PFSK-1 (cell line): ENCODE results near the gene STOML2.

Source experiments
- FOXP2 ChIP-seq: optimal IDR thresholded peaks from 2 replicates; pipeline ENCODE3; 2011; ENCODE audit warnings: borderline replicate concordance, control low read depth, inconsistent platforms; ENCODE audit not compliant: insufficient read depth; ENCODE audit errors: extremely low read length, extremely low read depth
- POLR2AphosphoS5 ChIP-seq: IDR thresholded peaks from 2 replicates; pipeline ENCODE4 v1.6.1; 2012; ENCODE audit warnings: low read depth, mild to moderate bottlenecking, control low read depth, low read length, moderate library complexity
- REST ChIP-seq, 2 experiments: IDR thresholded peaks; 2 replicates each; pipeline versions ENCODE4 v1.6.1 to v1.8.0; 2011 to 2012; ENCODE audit warnings: low read depth in 2 of 2, low read length in 2 of 2, control low read depth in 1 of 2, inconsistent platforms in 1 of 2, mild to moderate bottlenecking in 1 of 2, moderate library complexity in 1 of 2; ENCODE audit not compliant: insufficient read depth in 1 of 2
- SIN3A ChIP-seq: IDR thresholded peaks from 2 replicates; pipeline ENCODE4 v1.6.1; 2012; ENCODE audit warnings: mild to moderate bottlenecking, low read length, moderate library complexity, borderline replicate concordance; ENCODE audit not compliant: insufficient read depth
- TAF1 ChIP-seq: IDR thresholded peaks from 2 replicates; pipeline ENCODE4 v1.6.1; 2012; ENCODE audit warnings: low read length, control low read depth, borderline replicate concordance; ENCODE audit not compliant: insufficient read depth

Gene STOML2

GRCh38 chr9:35060548-35061207, 42.3 kb downstream of the STOML2 start:
- TF ChIP-seq FOXP2, result no peak
- no peak for TF ChIP-seq TAF1
- TF ChIP-seq POLR2AphosphoS5, result no peak
- TF ChIP-seq SIN3A, result no peak
- TF ChIP-seq REST (IDR thresholded peaks at IDR 0.05; ENCODE audit: insufficient read depth in 1 of 2, low read depth in 2 of 2, low read length in 2 of 2), result no peak

- TF ChIP-seq FOXP2 (no peak), TAF1 (no peak), REST (IDR thresholded peaks at IDR 0.05; ENCODE audit: insufficient read depth in 1 of 2, low read depth in 2 of 2, low read length in 2 of 2) (no peak), SIN3A (no peak), POLR2AphosphoS5 (no peak)
Observed at GRCh38 chr9:35059438-35059837, 43.5 kb downstream of the STOML2 start.

- TF ChIP-seq SIN3A (no peak), REST (IDR thresholded peaks at IDR 0.05; ENCODE audit: insufficient read depth in 1 of 2, low read depth in 2 of 2, low read length in 2 of 2) (no peak), POLR2AphosphoS5 (no peak), FOXP2 (no peak)
Observed at GRCh38 chr9:35057271-35057620, 45.7 kb downstream of the STOML2 start.

- TF ChIP-seq TAF1, result no peak
- TF ChIP-seq FOXP2, result no peak
- TF ChIP-seq POLR2AphosphoS5, result no peak
- TF ChIP-seq SIN3A, result no peak
- no peak for TF ChIP-seq REST (IDR thresholded peaks at IDR 0.05; ENCODE audit: insufficient read depth in 1 of 2, low read depth in 2 of 2, low read length in 2 of 2)
Observed at GRCh38 chr9:35056571-35057270, 46.2 kb downstream of the STOML2 start.
